ENCODE measurements around the gene INHA. TPM values are rescaled to one million over a fixed set of nuclear protein-coding genes. Genes with fewer than 3 reads are reported as not detected.

Gene INHA
- total and polyA plus RNA-seq, 2 experiments from 2014 or later, result 3.3 to 8.1 TPM

GRCh38 chr2:219537657-219538488 lies 34.2 kb upstream of the INHA start:
- H3K9me3 ChIP-seq (ENCODE audit: low read depth), result no peaks in the 10 kb centered on the region
- peak overlapping the region; percentile 51 for H3K27ac ChIP-seq
- no peak overlapping the region for H2AFZ ChIP-seq
- no peak for DNase-seq (ENCODE audit: low spot score)
- no peak for TF ChIP-seq EZH2phosphoT487 (IDR thresholded peaks at IDR 0.05; ENCODE audit: low read depth, severe bottlenecking, unreplicated experiment)
- TF ChIP-seq CTCF (IDR thresholded peaks at IDR 0.05; ENCODE audit: poor library complexity), result no peak
- no peak for TF ChIP-seq EZH2 (IDR thresholded peaks at IDR 0.05; ENCODE audit: borderline replicate concordance)
- H3K4me2 ChIP-seq, result peak overlapping the region; percentile 41
- H3K4me3 ChIP-seq, result no peak overlapping the region
- no peaks in the 10 kb centered on the region for H3K27me3 ChIP-seq
- WGBS (ENCODE audit: low lambda C conversion rate, missing lambda C conversion rate), result 59% methylated on average over 14 of the region's 15 CpGs
- no peaks in the 10 kb centered on the region for H3K9me2 ChIP-seq (replicated peaks; ENCODE audit: insufficient read depth)
- no peaks in the 10 kb centered on the region for H3K36me3 ChIP-seq (replicated peaks; ENCODE audit: insufficient read depth, low read depth)
- peaks cover 21% of the 10 kb centered on the region for H4K20me1 ChIP-seq (ENCODE audit: insufficient read depth, poor library complexity, severe bottlenecking)
- H3K79me2 ChIP-seq, result peaks cover 16% of the 10 kb centered on the region
- H3K4me1 ChIP-seq (ENCODE audit: insufficient read depth), result peaks cover 20% of the 10 kb centered on the region

GRCh38 chr2:219538504-219538951 lies 33.6 kb upstream of the INHA start:
- Histone ChIP-seq H3K27ac (peak overlapping the region; percentile 51), H3K4me1 (ENCODE audit: insufficient read depth) (peaks cover 20% of the 10 kb centered on the region), H3K27me3 (no peaks in the 10 kb centered on the region), H2AFZ (no peak overlapping the region), H3K4me3 (no peak overlapping the region), H3K79me2 (peaks cover 16% of the 10 kb centered on the region), H3K9me3 (ENCODE audit: low read depth) (no peaks in the 10 kb centered on the region), H3K9me2 (replicated peaks; ENCODE audit: insufficient read depth) (no peaks in the 10 kb centered on the region), H4K20me1 (ENCODE audit: insufficient read depth, poor library complexity, severe bottlenecking) (peaks cover 21% of the 10 kb centered on the region), H3K36me3 (replicated peaks; ENCODE audit: insufficient read depth, low read depth) (no peaks in the 10 kb centered on the region), H3K4me2 (peak overlapping the region; percentile 41)
- 69% methylated on average over 6 of the region's 6 CpGs for WGBS (ENCODE audit: low lambda C conversion rate, missing lambda C conversion rate)
- TF ChIP-seq CTCF (IDR thresholded peaks at IDR 0.05; ENCODE audit: poor library complexity), result no peak
- TF ChIP-seq EZH2phosphoT487 (IDR thresholded peaks at IDR 0.05; ENCODE audit: low read depth, severe bottlenecking, unreplicated experiment), result no peak
- no peak for TF ChIP-seq EZH2 (IDR thresholded peaks at IDR 0.05; ENCODE audit: borderline replicate concordance)
- peak; percentile 32 for DNase-seq (ENCODE audit: low spot score)

GRCh38 chr2:219538956-219539788 lies 32.9 kb upstream of the INHA start:
- no peak for DNase-seq (ENCODE audit: low spot score)
- peak overlapping the region; percentile 41 for H3K4me2 ChIP-seq
- H3K9me2 ChIP-seq (replicated peaks; ENCODE audit: insufficient read depth), result no peaks in the 10 kb centered on the region
- no peak for TF ChIP-seq EZH2phosphoT487 (IDR thresholded peaks at IDR 0.05; ENCODE audit: low read depth, severe bottlenecking, unreplicated experiment)
- no peak for TF ChIP-seq EZH2 (IDR thresholded peaks at IDR 0.05; ENCODE audit: borderline replicate concordance)
- no peak for TF ChIP-seq CTCF (IDR thresholded peaks at IDR 0.05; ENCODE audit: poor library complexity)
- H3K4me3 ChIP-seq, result no peak overlapping the region
- peaks cover 21% of the 10 kb centered on the region for H4K20me1 ChIP-seq (ENCODE audit: insufficient read depth, poor library complexity, severe bottlenecking)
- peaks cover 21% of the 10 kb centered on the region for H3K4me1 ChIP-seq (ENCODE audit: insufficient read depth)
- H3K27ac ChIP-seq, result no peak overlapping the region
- no peaks in the 10 kb centered on the region for H3K36me3 ChIP-seq (replicated peaks; ENCODE audit: insufficient read depth, low read depth)
- H3K79me2 ChIP-seq, result peaks cover 16% of the 10 kb centered on the region
- no peaks in the 10 kb centered on the region for H3K9me3 ChIP-seq (ENCODE audit: low read depth)
- 94% methylated on average over 31 of the region's 32 CpGs for WGBS (ENCODE audit: low lambda C conversion rate, missing lambda C conversion rate)
- H2AFZ ChIP-seq, result no peak overlapping the region
- H3K27me3 ChIP-seq, result no peaks in the 10 kb centered on the region
